Spinal cord (tissue), 10 donors: ENCODE data around the gene CADPS2. TPM values are rescaled to one million over a fixed set of nuclear protein-coding genes. Genes with fewer than 3 reads are reported as not detected.

Source experiments
- DNase-seq, 6 donors: peaks; one replicate each; pipeline versions ENCODE4 v3.0.0 to v3.0.0-alpha.2; 2013 to 2015; ENCODE audit warnings: low spot score in 6 of 6, low read depth in 4 of 6
- H3K27ac ChIP-seq: one replicate; pipeline ENCODE4 v1.5.1; 2013; ENCODE audit warnings: low read depth, low read length, control low read depth
- H3K27me3 ChIP-seq: one replicate; pipeline ENCODE4 v1.6.1; 2013; ENCODE audit warnings: low read length; ENCODE audit not compliant: control insufficient read depth, insufficient read depth
- H3K36me3 ChIP-seq: one replicate; pipeline ENCODE4 v1.6.1; 2013; ENCODE audit warnings: low read length; ENCODE audit not compliant: control insufficient read depth, insufficient read depth
- H3K4me1 ChIP-seq: one replicate; pipeline ENCODE4 v1.6.1; 2013; ENCODE audit warnings: low read length; ENCODE audit not compliant: control insufficient read depth, insufficient read depth
- H3K4me3 ChIP-seq: one replicate; pipeline ENCODE4 v1.5.1; 2013; ENCODE audit warnings: low read depth, low read length, control low read depth
- H3K9me3 ChIP-seq: one replicate; pipeline ENCODE4 v1.6.1; 2013; ENCODE audit warnings: low read length; ENCODE audit not compliant: control insufficient read depth, insufficient read depth
- WGBS: methylation state at CpG from one replicate; pipeline ENCODE4 v1.1.5; 2013; ENCODE audit warnings: missing lambda C conversion rate; ENCODE audit not compliant: insufficient coverage; 5-methylcytosine and 5-hydroxymethylcytosine counted together
- polyA plus RNA-seq, 2 donors: library from polyadenylated mRNA; unstranded; fragments of 120-200 nt; gene quantifications; one replicate each; pipeline ENCODE4 v1.2.1, GENCODE V29; 2013; ENCODE audit not compliant: insufficient read length in 2 of 2
- total RNA-seq, 2 donors: library from RNA; depleted of rRNA in 1 of 2; stranded (reverse); fragments of 120-200 nt in 1 of 2; fragments of >200 nt in 1 of 2; gene quantifications; one replicate each; pipeline versions ENCODE4 v1.2.3 to v1.2.4, GENCODE V29; 2013 to 2014
- donor health status: healthy.

The CADPS2 gene
- total and polyA plus RNA-seq, 4 donors = 18.7 to 40.5 (median 30.4) TPM

GRCh38 chr7:122306320-122307227 lies 579.7 kb downstream of the CADPS2 start:
- WGBS = 4% methylated on average over 27 of the region's 37 CpGs
- H3K36me3 ChIP-seq = no peaks in the 10 kb centered on the region
- H3K4me1 ChIP-seq = peaks cover 51% of the 10 kb centered on the region
- H3K4me3 ChIP-seq = no peak overlapping the region
- no peak overlapping the region for H3K27ac ChIP-seq
- H3K27me3 ChIP-seq = peaks cover 100% of the 10 kb centered on the region
- no peaks in the 10 kb centered on the region for H3K9me3 ChIP-seq
- peak in 1 of 6 donors; percentile 39 for DNase-seq

DNA sequence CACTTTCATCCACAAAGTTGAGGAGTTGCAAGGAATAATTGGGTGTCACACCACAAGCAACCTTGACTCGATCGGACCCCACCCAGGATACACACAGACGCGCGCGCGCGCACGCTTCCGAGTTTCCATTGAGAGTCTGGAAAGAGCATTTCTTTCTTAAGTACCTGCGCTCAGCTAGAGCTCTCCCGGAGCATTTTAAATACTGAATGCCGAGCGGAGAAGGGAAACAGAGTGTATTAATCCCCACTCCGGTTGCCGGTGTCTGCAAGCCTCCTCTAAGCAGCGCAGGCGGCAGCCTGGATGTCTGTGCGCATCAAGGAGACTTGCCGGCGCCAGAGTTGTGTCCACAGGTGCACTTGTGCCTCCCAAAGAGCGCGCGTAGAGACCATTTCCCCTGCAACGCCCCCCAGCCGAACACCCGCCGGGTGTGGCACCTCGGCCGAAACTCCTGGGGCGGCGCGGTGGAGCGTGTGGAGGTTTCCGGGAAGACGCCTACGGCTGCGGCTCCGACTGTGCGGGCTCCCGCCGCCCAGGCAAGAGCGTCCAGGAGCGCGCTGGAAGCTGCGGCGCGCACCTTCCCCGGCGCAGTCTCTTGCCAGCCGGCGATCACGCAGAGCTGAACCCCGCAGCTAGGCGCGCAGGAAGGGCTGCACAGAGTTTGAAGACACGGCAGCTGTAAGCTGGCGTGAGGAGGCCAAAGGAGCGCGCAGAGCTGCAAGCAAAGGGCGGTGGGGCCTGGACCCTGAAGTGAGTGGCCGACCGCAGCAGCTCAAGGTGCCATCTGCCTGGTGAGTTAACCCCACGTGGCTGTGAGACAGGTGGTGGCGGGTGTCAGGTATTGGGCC lies 580.6 kb downstream of the CADPS2 start:
- under 1% methylated on average over 65 of the region's 65 CpGs for WGBS
- Histone ChIP-seq H3K4me1 (peaks cover 50% of the 10 kb centered on the region), H3K27me3 (peaks cover 100% of the 10 kb centered on the region), H3K9me3 (no peaks in the 10 kb centered on the region), H3K27ac (no peak overlapping the region), H3K36me3 (no peaks in the 10 kb centered on the region), H3K4me3 (no peak overlapping the region)
- DNase-seq = peak in 2 of 6 donors; percentile 66 to 67

DNA sequence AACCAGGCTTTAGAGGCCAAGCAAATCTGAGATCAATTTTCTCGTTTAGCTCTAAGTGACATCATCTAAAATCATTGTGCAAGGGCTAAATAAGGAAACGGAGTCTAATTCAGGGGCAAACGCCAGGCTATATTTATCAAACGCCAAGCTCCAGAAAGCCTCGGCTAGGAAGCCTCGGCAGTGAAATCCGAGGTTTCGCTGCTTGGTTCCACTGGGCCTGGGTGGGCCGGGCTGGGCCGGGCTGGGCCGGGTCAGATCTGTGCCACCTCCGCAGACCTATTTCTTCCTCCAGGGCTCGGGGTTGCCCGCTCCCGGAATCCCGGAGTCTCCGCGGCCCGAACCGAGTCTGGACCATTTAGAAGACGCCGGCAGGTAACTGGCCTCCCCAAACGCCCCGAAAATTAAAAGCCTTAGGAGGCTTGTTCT lies 581.3 kb downstream of the CADPS2 start:
- WGBS = 0% methylated on average over 21 of the region's 24 CpGs
- Histone ChIP-seq H3K4me3 (no peak overlapping the region), H3K27ac (no peak overlapping the region), H3K27me3 (peaks cover 100% of the 10 kb centered on the region), H3K36me3 (no peaks in the 10 kb centered on the region), H3K4me1 (peaks cover 50% of the 10 kb centered on the region), H3K9me3 (no peaks in the 10 kb centered on the region)
- DNase-seq = peak in 2 of 6 donors; percentile 32 to 38

- DNase-seq = peak in 2 of 6 donors; percentile 27 to 29
- WGBS = under 1% methylated on average over 28 of the region's 35 CpGs
- Histone ChIP-seq H3K9me3 (no peaks in the 10 kb centered on the region), H3K4me3 (no peak within 1 kb of the TSS), H3K27ac (no peak within 1 kb of the TSS), H3K4me1 (peaks cover 54% of the 10 kb centered on the region), H3K36me3 (no peaks in the 10 kb centered on the region), H3K27me3 (peaks cover 100% of the 10 kb centered on the region)
Observed at GRCh38 chr7:122304319-122304975, 581.8 kb downstream of the CADPS2 start, which contains the start of gene FEZF1. TSS of gene FEZF1 (minus strand) at chr7:122304750. CDS start at chr7:122304437, 313 bp downstream.

- Histone ChIP-seq H3K4me1 (peaks cover 55% of the 10 kb centered on the region), H3K4me3 (no peak overlapping the region), H3K36me3 (no peaks in the 10 kb centered on the region), H3K27ac (no peak overlapping the region), H3K27me3 (peaks cover 100% of the 10 kb centered on the region), H3K9me3 (no peaks in the 10 kb centered on the region)
- DNase-seq = peak in 2 of 6 donors; percentile 43 to 46
- 1% methylated on average over 48 of the region's 48 CpGs for WGBS
Observed at GRCh38 chr7:122303531-122304318, 582.5 kb downstream of the CADPS2 start.

DNA sequence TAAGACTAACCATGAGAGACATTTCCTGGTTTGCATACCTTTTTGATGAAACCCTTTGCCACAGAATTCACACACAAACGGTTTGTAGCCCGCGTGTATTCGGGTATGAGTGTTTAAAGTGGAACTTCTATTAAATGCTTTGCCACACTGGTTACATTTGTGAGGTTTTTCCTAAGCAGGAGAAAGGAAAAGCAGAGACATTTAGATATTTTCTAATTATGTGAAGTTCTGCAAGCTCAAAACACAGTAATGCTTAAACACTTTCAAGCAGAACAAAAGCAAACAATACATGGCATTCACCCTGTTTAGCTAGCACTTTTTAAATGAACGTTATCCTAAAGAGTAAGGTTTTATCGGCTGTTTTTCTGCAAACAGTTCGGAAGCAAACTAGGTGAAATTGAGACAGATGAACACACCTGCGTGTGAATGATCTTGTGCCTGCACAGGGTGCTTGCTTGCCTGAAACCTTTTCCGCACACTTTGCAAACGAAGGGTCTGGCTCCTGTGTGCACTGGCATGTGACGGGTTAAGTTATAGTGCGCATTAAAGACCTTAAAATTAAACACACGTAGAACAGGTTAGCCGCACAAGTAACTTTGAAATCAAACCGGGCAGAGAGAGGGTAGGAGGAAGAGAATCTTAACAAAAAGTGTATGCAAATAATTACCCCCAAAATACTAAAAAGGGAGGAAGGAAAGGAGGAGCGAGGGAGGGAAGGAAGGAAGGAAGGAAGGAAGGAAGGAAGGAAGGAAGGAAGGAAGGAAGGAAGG lies 583.3 kb downstream of the CADPS2 start:
- DNase-seq = peak in 1 of 6 donors; percentile 56
- H3K4me1 ChIP-seq = peaks cover 55% of the 10 kb centered on the region
- no peaks in the 10 kb centered on the region for H3K9me3 ChIP-seq
- no peak overlapping the region for H3K27ac ChIP-seq
- WGBS = 8% methylated on average over 3 of the region's 16 CpGs
- no peaks in the 10 kb centered on the region for H3K36me3 ChIP-seq
- peaks cover 100% of the 10 kb centered on the region for H3K27me3 ChIP-seq
- no peak overlapping the region for H3K4me3 ChIP-seq

GRCh38 chr7:122301858-122302760 lies 584.2 kb downstream of the CADPS2 start:
- WGBS = 4% methylated on average over 30 of the region's 35 CpGs
- H3K4me3 ChIP-seq = no peak overlapping the region
- DNase-seq = peak in 2 of 6 donors; percentile 37 to 70
- H3K27me3 ChIP-seq = peaks cover 98% of the 10 kb centered on the region
- H3K36me3 ChIP-seq = no peaks in the 10 kb centered on the region
- H3K9me3 ChIP-seq = no peaks in the 10 kb centered on the region
- peaks cover 53% of the 10 kb centered on the region for H3K4me1 ChIP-seq
- no peak overlapping the region for H3K27ac ChIP-seq
